Measurements from ENCODE around the gene ANGPT4. TPM values are rescaled to one million over a fixed set of nuclear protein-coding genes. Genes with fewer than 3 reads are reported as not detected.
A peak's percentile ranks its signal among the peaks of the same experiment; 100 is the strongest.
"Not testable (repeated sequence)": the region's sequence is repeated elsewhere in the genome, so short reads cannot be mapped to it uniquely, and the experiment has no call there.

Gene ANGPT4
- total RNA-seq, 4 donors from 2014 or later: 0.63 to 4.7 (median 1.3) TPM

GRCh38 chr20:858011-858410 lies 58.1 kb downstream of the ANGPT4 start:
- Histone ChIP-seq H3K27me3 (no peaks in the 10 kb centered on the region), H3K4me1 (no peaks in the 10 kb centered on the region), H3K36me3 (no peaks in the 10 kb centered on the region), H3K4me3 (no peak overlapping the region), H3K9me3 (no peaks in the 10 kb centered on the region), H3K27ac (no peak overlapping the region)
- WGBS, 2 donors: 83% methylated on average over 4 to 6 of the region's 6 CpGs
- TF ChIP-seq CTCF (IDR thresholded peaks at IDR 0.05): no peak
- TF ChIP-seq EP300 (IDR thresholded peaks at IDR 0.05): no peak
- TF ChIP-seq POLR2A (IDR thresholded peaks at IDR 0.05): no peak
- DNase-seq (ENCODE audit: low spot score in 2 of 2): no peak

- Histone ChIP-seq H3K27me3 (no peaks in the 10 kb centered on the region), H3K9me3 (no peaks in the 10 kb centered on the region), H3K27ac (no peak overlapping the region), H3K4me3 (no peak overlapping the region), H3K4me1 (no peaks in the 10 kb centered on the region), H3K36me3 (no peaks in the 10 kb centered on the region)
- TF ChIP-seq EP300 (IDR thresholded peaks at IDR 0.05) (peak in 1 of 2 donors; percentile 10), POLR2A (IDR thresholded peaks at IDR 0.05) (no peak), CTCF (IDR thresholded peaks at IDR 0.05) (no peak)
- WGBS, 2 donors: 45 to 51% methylated on average over 12 of the region's 12 CpGs
- DNase-seq (ENCODE audit: low spot score in 2 of 2): no peak
These were observed 59.8 kb downstream of the ANGPT4 start for GRCh38 chr20:856361-856775.

GRCh38 chr20:855466-856360 lies 60.4 kb downstream of the ANGPT4 start:
- Histone ChIP-seq H3K27me3 (no peaks in the 10 kb centered on the region), H3K27ac (no peak overlapping the region), H3K9me3 (no peaks in the 10 kb centered on the region), H3K36me3 (no peaks in the 10 kb centered on the region), H3K4me1 (no peaks in the 10 kb centered on the region), H3K4me3 (no peak overlapping the region)
- 69 to 74% methylated on average over 10 to 11 of the region's 11 CpGs for WGBS, 2 donors
- DNase-seq (ENCODE audit: low spot score in 2 of 2): no peak
- TF ChIP-seq POLR2A (IDR thresholded peaks at IDR 0.05) (no peak), CTCF (IDR thresholded peaks at IDR 0.05) (no peak), EP300 (IDR thresholded peaks at IDR 0.05) (no peak)

GRCh38 chr20:854601-855000 lies 61.5 kb downstream of the ANGPT4 start:
- no peaks in the 10 kb centered on the region for H3K27me3 ChIP-seq
- H3K9me3 ChIP-seq: no peaks in the 10 kb centered on the region
- no peak for DNase-seq (ENCODE audit: low spot score in 2 of 2)
- no peaks in the 10 kb centered on the region for H3K36me3 ChIP-seq
- WGBS, 2 donors: 70 to 83% methylated on average over 6 of the region's 6 CpGs
- H3K27ac ChIP-seq: no peak overlapping the region
- H3K4me3 ChIP-seq: no peak overlapping the region
- TF ChIP-seq POLR2A (IDR thresholded peaks at IDR 0.05) (no peak), EP300 (IDR thresholded peaks at IDR 0.05) (no peak), CTCF (IDR thresholded peaks at IDR 0.05) (no peak)
- no peaks in the 10 kb centered on the region for H3K4me1 ChIP-seq

- DNase-seq (ENCODE audit: low spot score in 2 of 2): no peak
- no peak for TF ChIP-seq POLR2A (IDR thresholded peaks at IDR 0.05)
- no peak for TF ChIP-seq CTCF (IDR thresholded peaks at IDR 0.05)
- TF ChIP-seq EP300 (IDR thresholded peaks at IDR 0.05): no peak
- Histone ChIP-seq H3K27me3 (no peaks in the 10 kb centered on the region), H3K27ac (no peak overlapping the region), H3K36me3 (no peaks in the 10 kb centered on the region), H3K4me3 (no peak overlapping the region), H3K9me3 (no peaks in the 10 kb centered on the region), H3K4me1 (no peaks in the 10 kb centered on the region)
- 92 to 94% methylated on average over 4 of the region's 4 CpGs for WGBS, 2 donors
These were observed 62.6 kb downstream of the ANGPT4 start for GRCh38 chr20:853406-853996.

- not testable (repeated sequence) for DNase-seq (ENCODE audit: low spot score in 2 of 2); H3K4me3 ChIP-seq; H3K36me3 ChIP-seq; H3K9me3 ChIP-seq; H3K27ac ChIP-seq
- Histone ChIP-seq H3K4me1 (peaks cover 0 to 32% (median 12%) of the 10 kb centered on the region in 4 donors), H3K27me3 (peaks cover 0 to 12% of the 10 kb centered on the region in 2 donors)
- 74 to 86% methylated on average over 5 to 8 of the region's 8 CpGs for WGBS, 2 donors
These were observed 67.4 kb downstream of the ANGPT4 start for GRCh38 chr20:848731-849130.

All from tibial nerve (tissue), 4 donors.